K562 (cell line): Measurements from ENCODE around the gene TERC. TPM values are rescaled to one million over a fixed set of nuclear protein-coding genes. Genes with fewer than 3 reads are reported as not detected.

ENCODE experiments used
- BCOR ChIP-seq: fragments of 450-650 bp; IDR thresholded peaks from 2 replicates; pipeline ENCODE4 v1.6.1; 2016
- CHCHD3 ChIP-seq: fragments of 250-450 bp; sonication (Bioruptor Pico); IDR thresholded peaks from 2 replicates; pipeline ENCODE4 v2.1.2; 2022; ENCODE audit warnings: mild to moderate bottlenecking
- CHD2 ChIP-seq: IDR thresholded peaks from 2 replicates; pipeline ENCODE4 v1.6.1; 2011; ENCODE audit warnings: low read depth, low read length
- FOXJ3 ChIP-seq: sonication (generic); formaldehyde crosslinking; IDR thresholded peaks from 2 replicates; pipeline ENCODE4 v1.4.0; 2020; ENCODE audit warnings: mild to moderate bottlenecking, missing genetic modification reagents
- HDAC3 ChIP-seq: fragments of 450-650 bp; IDR thresholded peaks from 2 replicates; pipeline ENCODE4 v1.6.1; 2018; ENCODE audit warnings: borderline replicate concordance, mild to moderate bottlenecking, moderate library complexity; ENCODE audit not compliant: partially characterized antibody
- HDGF ChIP-seq: fragments of 450-650 bp; IDR thresholded peaks from 2 replicates; pipeline ENCODE4 v1.6.1; 2016
- HMGN3 ChIP-seq: IDR thresholded peaks from 2 replicates; pipeline ENCODE4 v1.6.1; 2011; ENCODE audit warnings: borderline replicate concordance, low read depth, mild to moderate bottlenecking, mixed read lengths, low read length; ENCODE audit not compliant: insufficient read length; ENCODE audit errors: extremely low read depth
- KAT7 ChIP-seq: sonication (generic); formaldehyde crosslinking; IDR thresholded peaks from 2 replicates; pipeline ENCODE4 v1.8.0; 2022; ENCODE audit warnings: missing genetic modification reagents, mild to moderate bottlenecking, borderline replicate concordance
- KDM1A ChIP-seq, 2 experiments: fragments of 450-650 bp; IDR thresholded peaks; 2 replicates each; pipeline ENCODE4 v1.6.1; 2016; ENCODE audit warnings: mild to moderate bottlenecking in 2 of 2
- L3MBTL2 ChIP-seq: fragments of 450-650 bp; IDR thresholded peaks from 2 replicates; pipeline ENCODE4 v1.6.1; 2016; ENCODE audit warnings: mild to moderate bottlenecking, moderate library complexity
- MEF2D ChIP-seq: conservative IDR thresholded peaks from 2 replicates; pipeline ENCODE4 v1.6.1; 2016; ENCODE audit warnings: low read depth, missing genetic modification characterization, missing compliant biosample characterization
- MEIS2 ChIP-seq: fragments of 450-650 bp; IDR thresholded peaks from 2 replicates; pipeline ENCODE4 v1.6.1; 2014; ENCODE audit warnings: mild to moderate bottlenecking; ENCODE audit not compliant: partially characterized antibody
- NCOR1 ChIP-seq: fragments of 450-650 bp; IDR thresholded peaks from 2 replicates; pipeline ENCODE4 v1.6.1; 2016; ENCODE audit warnings: mild to moderate bottlenecking, moderate library complexity
- NEUROD1 ChIP-seq: fragments of 150-350 bp; IDR thresholded peaks from 2 replicates; pipeline ENCODE4 v1.6.1; 2014; ENCODE audit warnings: borderline replicate concordance, low read length, low read depth; ENCODE audit not compliant: partially characterized antibody
- NR3C1 ChIP-seq: sonication (generic); formaldehyde crosslinking; IDR thresholded peaks from 2 replicates; pipeline ENCODE4 v1.8.1; 2022; ENCODE audit warnings: missing genetic modification reagents
- RAD51 ChIP-seq: fragments of 450-650 bp; IDR thresholded peaks from 2 replicates; pipeline ENCODE4 v1.7.1; 2016; ENCODE audit warnings: low read depth, mild to moderate bottlenecking, borderline replicate concordance
- SMARCC2 ChIP-seq: fragments of 450-650 bp; IDR thresholded peaks from 2 replicates; pipeline ENCODE4 v1.6.1; 2017; ENCODE audit warnings: antibody characterized with exemption, moderate library complexity, mild to moderate bottlenecking, low read depth
- SMC3 ChIP-seq: conservative IDR thresholded peaks from 2 replicates; pipeline ENCODE4 v1.6.1; 2011; ENCODE audit warnings: low read depth, low read length, improper control_type of control experiment; ENCODE audit not compliant: insufficient read depth
- ZFP36 ChIP-seq: fragments of 150-350 bp; IDR thresholded peaks from 2 replicates; pipeline ENCODE4 v1.6.1; 2018; ENCODE audit warnings: low read length, low read depth; ENCODE audit not compliant: partially characterized antibody
- ZNF431 ChIP-seq: sonication (generic); formaldehyde crosslinking; IDR thresholded peaks from 2 replicates; pipeline ENCODE4 v1.8.0; 2022; ENCODE audit warnings: mild to moderate bottlenecking, missing genetic modification reagents
- ZNF609 ChIP-seq: sonication (generic); formaldehyde crosslinking; IDR thresholded peaks from 2 replicates; pipeline ENCODE4 v1.8.1; 2023; ENCODE audit warnings: missing genetic modification reagents, mild to moderate bottlenecking, borderline replicate concordance
- ZNF699 ChIP-seq: fragments of 250-450 bp; sonication (Bioruptor Pico); IDR thresholded peaks from 2 replicates; pipeline ENCODE4 v1.8.0; 2021; ENCODE audit warnings: mild to moderate bottlenecking, moderate library complexity; ENCODE audit not compliant: insufficient replicate concordance
- polyA plus RNA-seq, 8 experiments: library from polyadenylated mRNA; depleted of rRNA in 4 of 8; stranded (reverse) in 5 of 8; unstranded in 3 of 8; fragments of >200 nt; fragmentation: Nextera tagmentation in 2 of 8; fragmentation: Illumina TruSeq in 1 of 8; extraction: Ambion mirVana in 2 of 8; extraction: Trizol in 1 of 8; gene quantifications; 2 replicates each; pipeline versions ENCODE4 v1.2.1 to v1.2.3, GENCODE V29; 2011 to 2014; ENCODE audit warnings: inconsistent platforms in 1 of 8, missing spikeins in 1 of 8
- total RNA-seq, 7 experiments: library from RNA; depleted of rRNA in 6 of 7; stranded (reverse); fragments of >200 nt in 6 of 7; fragmentation: Illumina TruSeq in 2 of 7; extraction: Trizol in 2 of 7; gene quantifications; 2 replicates each; pipeline versions ENCODE4 v1.2.1 to v1.2.3, GENCODE V29; 2011 to 2021; ENCODE audit warnings: low replicate concordance in 1 of 7
- TF ChIP-seq, protein P1 (sequence below): fragments of 450-650 bp; formaldehyde crosslinking; IDR thresholded peaks from 2 replicates; pipeline ENCODE4 v1.4.0; 2022; ENCODE audit warnings: missing genetic modification characterization

TERC gene
- total and polyA plus RNA-seq, 9 of the 15 experiments (the other 6 are each of a cell fraction or from before 2014, with no cell fraction given): 0.77 to 234 (median 27.9) TPM; not detected in 3

GRCh38 chr3:169772897-169773816, 8.3 kb upstream of the TERC start, which contains the start of gene MYNN (continued):
- TF ChIP-seq KAT7 (peak; percentile 80; the same call in 1 of the 2 replicates), ZNF699 (CRISPR knock-in tag) (no peak), KDM1A (IDR thresholded peaks at IDR 0.05) (no peak), HDGF (no peak), HDAC3 (no peak), SMC3 (0 out of 2 replicates have a peak, but pooled peaks have one; percentile 2), FOXJ3 (CRISPR knock-in tag) (no peak), MEIS2 (no peak), RAD51 (no peak), ZFP36 (no peak), ZNF609 (CRISPR knock-in tag) (0 out of 2 replicates have a peak, but pooled peaks have one; percentile 81), HMGN3 (peak; percentile 58), BCOR (no peak; the same call in 1 of the 2 replicates), CHCHD3 (CRISPR knock-in tag) (no peak), NR3C1 (CRISPR knock-in tag) (no peak), ZNF431 (peak; percentile 49; the same call in 1 of the 2 replicates), SMARCC2 (no peak), MEF2D (tag) (no peak; the same call in 1 of the 2 replicates), NEUROD1 (peak; percentile 31), L3MBTL2 (no peak; the same call in none of the 2 replicates), CHD2 (peak; percentile 46; the same call in 1 of the 2 replicates), NCOR1 (peak; percentile 43)
- TF ChIP-seq, protein P1, sequence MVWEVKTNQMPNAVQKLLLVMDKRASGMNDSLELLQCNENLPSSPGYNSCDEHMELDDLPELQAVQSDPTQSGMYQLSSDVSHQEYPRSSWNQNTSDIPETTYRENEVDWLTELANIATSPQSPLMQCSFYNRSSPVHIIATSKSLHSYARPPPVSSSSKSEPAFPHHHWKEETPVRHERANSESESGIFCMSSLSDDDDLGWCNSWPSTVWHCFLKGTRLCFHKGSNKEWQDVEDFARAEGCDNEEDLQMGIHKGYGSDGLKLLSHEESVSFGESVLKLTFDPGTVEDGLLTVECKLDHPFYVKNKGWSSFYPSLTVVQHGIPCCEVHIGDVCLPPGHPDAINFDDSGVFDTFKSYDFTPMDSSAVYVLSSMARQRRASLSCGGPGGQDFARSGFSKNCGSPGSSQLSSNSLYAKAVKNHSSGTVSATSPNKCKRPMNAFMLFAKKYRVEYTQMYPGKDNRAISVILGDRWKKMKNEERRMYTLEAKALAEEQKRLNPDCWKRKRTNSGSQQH (CRISPR knock-in tag): 0 out of 2 replicates have a peak, but pooled peaks have one; percentile 56
